ENCODE data around the gene DSCAM. TPM values are rescaled to one million over a fixed set of nuclear protein-coding genes. Genes with fewer than 3 reads are reported as not detected.

DSCAM gene
- total and polyA plus RNA-seq, 2 experiments from 2014 or later: 0.07 TPM; not detected in 1

GRCh38 chr21:40788635-40789034, 58.3 kb downstream of the DSCAM start:
- no peak overlapping the region for H3K4me2 ChIP-seq
- H3K27ac ChIP-seq (ENCODE audit: low read depth): no peak overlapping the region
- no peak overlapping the region for H2AFZ ChIP-seq
- H3K27me3 ChIP-seq (ENCODE audit: insufficient read depth): no peaks in the 10 kb centered on the region
- DNase-seq (ENCODE audit: low spot score) (no peak), ATAC-seq (no peak)
- Mint-ChIP-seq H3K27ac (no peak overlapping the region), H3K36me3 (ENCODE audit: low read depth) (peaks cover 8% of the 10 kb centered on the region; the same call in 2 of the 3 replicates), H3K4me3 (no peak overlapping the region), H3K9me3 (peaks cover 78% of the 10 kb centered on the region), H3K4me1 (no peaks in the 10 kb centered on the region), H3K27me3 (ENCODE audit: insufficient read depth, low read depth, poor library complexity) (no peaks in the 10 kb centered on the region)
- no peaks in the 10 kb centered on the region for H3K9me2 ChIP-seq (ENCODE audit: insufficient read depth)
- H3K36me3 ChIP-seq (ENCODE audit: insufficient read depth): no peaks in the 10 kb centered on the region
- H3K4me3 ChIP-seq: no peak overlapping the region
- TF ChIP-seq ZNF331 (CRISPR knock-in tag; IDR thresholded peaks at IDR 0.05; ENCODE audit: low read depth) (no peak), ETS1 (IDR thresholded peaks at IDR 0.05) (no peak), EZH2 (IDR thresholded peaks at IDR 0.05; ENCODE audit: low read depth, unreplicated experiment) (no peak), REST (IDR thresholded peaks at IDR 0.05; ENCODE audit: unreplicated experiment) (no peak), POLR2AphosphoS5 (IDR thresholded peaks at IDR 0.05; ENCODE audit: low read depth) (no peak), JUNB (IDR thresholded peaks at IDR 0.05; ENCODE audit: unreplicated experiment) (no peak), ZNF462 (CRISPR knock-in tag; IDR thresholded peaks at IDR 0.05) (no peak)
- H3F3A ChIP-seq (replicated peaks; ENCODE audit: low read depth): no peaks in the 10 kb centered on the region
- H4K20me1 ChIP-seq (replicated peaks; ENCODE audit: insufficient read depth): no peaks in the 10 kb centered on the region
- no peaks in the 10 kb centered on the region for H3K79me2 ChIP-seq (replicated peaks; ENCODE audit: insufficient read depth)
- H3K4me1 ChIP-seq (ENCODE audit: insufficient read depth): no peaks in the 10 kb centered on the region

All from GM23338 (cell line).